DND-41 (cell line): ENCODE results near the gene TOM1L1.

Experiments used
- CTCF ChIP-seq: IDR thresholded peaks from 2 replicates; pipeline ENCODE4 v1.5.1; 2012; ENCODE audit warnings: borderline replicate concordance, low read length, moderate library complexity, mild to moderate bottlenecking; ENCODE audit not compliant: poor library complexity, severe bottlenecking; ENCODE audit errors: extremely low read depth
- EZH2 ChIP-seq: IDR thresholded peaks from 3 replicates; pipeline ENCODE4 v1.6.1; 2012; ENCODE audit warnings: borderline replicate concordance, low read depth, mild to moderate bottlenecking, moderate library complexity, low read length, inconsistent platforms; ENCODE audit not compliant: severe bottlenecking

DNA sequence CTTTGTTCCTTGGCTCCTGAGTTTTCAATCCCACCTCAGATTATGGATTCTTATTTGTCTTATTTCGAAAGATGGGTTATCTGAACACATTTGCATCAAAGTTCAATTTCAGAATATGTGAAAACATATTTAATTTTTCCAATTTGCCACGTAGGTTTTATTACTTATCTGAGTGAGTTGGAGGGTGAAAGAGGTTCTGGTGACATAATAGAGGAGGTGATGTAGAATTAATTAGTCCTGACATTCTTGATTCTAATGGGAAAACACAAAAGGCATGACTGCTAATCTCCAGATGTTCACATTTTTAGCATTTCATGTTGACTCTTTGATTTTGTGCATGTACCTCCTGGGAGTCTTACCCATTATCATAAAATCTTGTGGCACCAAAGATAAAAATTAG lies 9.1 kb downstream of the TOM1L1 start:
- TF ChIP-seq CTCF (no peak), EZH2 (no peak)
